ENCODE data around the gene BCL7B.

DNA sequence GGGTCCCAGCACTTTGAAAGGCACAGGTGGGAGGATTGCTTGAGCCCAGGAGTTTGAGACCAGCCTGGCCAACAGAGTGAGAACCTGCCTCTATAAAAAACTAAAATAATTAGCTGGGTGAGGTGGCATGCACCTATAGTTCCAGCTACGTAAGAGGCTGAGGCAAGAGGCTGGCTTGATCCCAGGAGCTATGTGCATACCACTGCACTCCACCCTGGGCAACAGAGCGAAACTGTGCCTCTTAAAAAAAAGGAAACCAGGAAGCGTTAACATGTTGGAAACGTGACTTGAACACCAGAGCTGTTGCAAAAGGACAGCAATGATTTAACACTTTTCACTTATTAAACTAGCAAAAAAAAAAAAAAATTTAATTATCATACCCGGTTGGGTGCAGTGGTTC lies 48.0 kb downstream of the BCL7B start:
- TF ChIP-seq ZNF292 (tag by site-specific recombination; IDR thresholded peaks at IDR 0.05; ENCODE audit: borderline replicate concordance, low read depth) (no peak), ZNF449 (tag by site-specific recombination; IDR thresholded peaks at IDR 0.05) (no peak), BCL11A (tag by site-specific recombination; IDR thresholded peaks at IDR 0.05; ENCODE audit: low read depth) (no peak), GLI4 (tag by site-specific recombination; IDR thresholded peaks at IDR 0.05) (no peak), ZBTB26 (tag by site-specific recombination; optimal IDR thresholded peaks at IDR 0.05) (no peak), RBAK (tag by site-specific recombination; IDR thresholded peaks at IDR 0.05) (no peak)
- TF ChIP-seq, protein P1, sequence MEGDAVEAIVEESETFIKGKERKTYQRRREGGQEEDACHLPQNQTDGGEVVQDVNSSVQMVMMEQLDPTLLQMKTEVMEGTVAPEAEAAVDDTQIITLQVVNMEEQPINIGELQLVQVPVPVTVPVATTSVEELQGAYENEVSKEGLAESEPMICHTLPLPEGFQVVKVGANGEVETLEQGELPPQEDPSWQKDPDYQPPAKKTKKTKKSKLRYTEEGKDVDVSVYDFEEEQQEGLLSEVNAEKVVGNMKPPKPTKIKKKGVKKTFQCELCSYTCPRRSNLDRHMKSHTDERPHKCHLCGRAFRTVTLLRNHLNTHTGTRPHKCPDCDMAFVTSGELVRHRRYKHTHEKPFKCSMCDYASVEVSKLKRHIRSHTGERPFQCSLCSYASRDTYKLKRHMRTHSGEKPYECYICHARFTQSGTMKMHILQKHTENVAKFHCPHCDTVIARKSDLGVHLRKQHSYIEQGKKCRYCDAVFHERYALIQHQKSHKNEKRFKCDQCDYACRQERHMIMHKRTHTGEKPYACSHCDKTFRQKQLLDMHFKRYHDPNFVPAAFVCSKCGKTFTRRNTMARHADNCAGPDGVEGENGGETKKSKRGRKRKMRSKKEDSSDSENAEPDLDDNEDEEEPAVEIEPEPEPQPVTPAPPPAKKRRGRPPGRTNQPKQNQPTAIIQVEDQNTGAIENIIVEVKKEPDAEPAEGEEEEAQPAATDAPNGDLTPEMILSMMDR (tag by site-specific recombination; IDR thresholded peaks at IDR 0.05) = no peak
- TF ChIP-seq, protein P2, sequence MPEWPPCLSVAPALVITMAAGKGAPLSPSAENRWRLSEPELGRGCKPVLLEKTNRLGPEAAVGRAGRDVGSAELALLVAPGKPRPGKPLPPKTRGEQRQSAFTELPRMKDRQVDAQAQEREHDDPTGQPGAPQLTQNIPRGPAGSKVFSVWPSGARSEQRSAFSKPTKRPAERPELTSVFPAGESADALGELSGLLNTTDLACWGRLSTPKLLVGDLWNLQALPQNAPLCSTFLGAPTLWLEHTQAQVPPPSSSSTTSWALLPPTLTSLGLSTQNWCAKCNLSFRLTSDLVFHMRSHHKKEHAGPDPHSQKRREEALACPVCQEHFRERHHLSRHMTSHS (tag by site-specific recombination; IDR thresholded peaks at IDR 0.05) = no peak
